ENCODE measurements around the gene PTPRN2.
"Not testable (repeated sequence)": the region's sequence is repeated elsewhere in the genome, so short reads cannot be mapped to it uniquely, and the experiment has no call there.

Gene PTPRN2

GRCh38 chr7:158385496-158386354 lies 201.9 kb downstream of the PTPRN2 start:
- not testable (repeated sequence) for DNase-seq (ENCODE audit: low read depth in 2 of 2)

- no peak for DNase-seq (ENCODE audit: low read depth in 2 of 2)
Measured at GRCh38 chr7:158384746-158385145, 202.9 kb downstream of the PTPRN2 start.

GRCh38 chr7:158383665-158384064 lies 204.0 kb downstream of the PTPRN2 start:
- no peak for DNase-seq (ENCODE audit: low read depth in 2 of 2)

GRCh38 chr7:158382363-158383254 lies 205.0 kb downstream of the PTPRN2 start:
- DNase-seq (ENCODE audit: low read depth in 2 of 2), result no peak

- DNase-seq (ENCODE audit: low read depth in 2 of 2), result no peak
Measured at GRCh38 chr7:158381956-158382355, 205.7 kb downstream of the PTPRN2 start.

- no peak for DNase-seq (ENCODE audit: low read depth in 2 of 2)
Measured at GRCh38 chr7:158378978-158379377, 208.6 kb downstream of the PTPRN2 start.

GRCh38 chr7:158377800-158378623 lies 209.6 kb downstream of the PTPRN2 start:
- DNase-seq (ENCODE audit: low read depth in 2 of 2), result no peak

- DNase-seq (ENCODE audit: low read depth in 2 of 2), result not testable (repeated sequence)
Measured at GRCh38 chr7:158376839-158377186, 210.8 kb downstream of the PTPRN2 start.

GRCh38 chr7:158376146-158376838 lies 211.3 kb downstream of the PTPRN2 start:
- DNase-seq (ENCODE audit: low read depth in 2 of 2), result peak; percentile 4 to 7

GRCh38 chr7:158375034-158375433 lies 212.6 kb downstream of the PTPRN2 start:
- DNase-seq (ENCODE audit: low read depth in 2 of 2), result no peak

- DNase-seq (ENCODE audit: low read depth in 2 of 2), result no peak
Measured at GRCh38 chr7:158374586-158374985, 213.0 kb downstream of the PTPRN2 start.

GRCh38 chr7:158374146-158374545 lies 213.5 kb downstream of the PTPRN2 start:
- no peak for DNase-seq (ENCODE audit: low read depth in 2 of 2)

- DNase-seq (ENCODE audit: low read depth in 2 of 2), result no peak
Measured at GRCh38 chr7:158373476-158374133, 214.0 kb downstream of the PTPRN2 start.

GRCh38 chr7:158372400-158373342 lies 215.0 kb downstream of the PTPRN2 start:
- DNase-seq (ENCODE audit: low read depth in 2 of 2), result no peak

- no peak for DNase-seq (ENCODE audit: low read depth in 2 of 2)
Measured at GRCh38 chr7:158371856-158372255, 215.8 kb downstream of the PTPRN2 start.

- DNase-seq (ENCODE audit: low read depth in 2 of 2), result no peak
Measured at GRCh38 chr7:158369866-158370265, 217.8 kb downstream of the PTPRN2 start.

GRCh38 chr7:158369290-158369689 lies 218.3 kb downstream of the PTPRN2 start:
- DNase-seq (ENCODE audit: low read depth in 2 of 2), result no peak

GRCh38 chr7:158368449-158368848 lies 219.2 kb downstream of the PTPRN2 start:
- DNase-seq (ENCODE audit: low read depth in 2 of 2), result no peak

- DNase-seq (ENCODE audit: low read depth in 2 of 2), result no peak
Measured at GRCh38 chr7:158367634-158367982, 220.0 kb downstream of the PTPRN2 start.
